ENCODE results near the gene NDUFV1.

Gene NDUFV1

GRCh38 chr11:67640758-67641337 is 34.1 kb downstream of the NDUFV1 start:
- DNase-seq (ENCODE audit: low read depth) = no peak

GRCh38 chr11:67641338-67642172 is 34.8 kb downstream of the NDUFV1 start:
- no peak for DNase-seq (ENCODE audit: low read depth)

GRCh38 chr11:67642173-67643120 is 35.7 kb downstream of the NDUFV1 start:
- DNase-seq (ENCODE audit: low read depth) = no peak

- DNase-seq (ENCODE audit: low read depth) = no peak
Observed at GRCh38 chr11:67644042-67644441, 37.3 kb downstream of the NDUFV1 start.

GRCh38 chr11:67644472-67645418 is 38.0 kb downstream of the NDUFV1 start:
- no peak for DNase-seq (ENCODE audit: low read depth)

GRCh38 chr11:67645521-67646461 is 39.1 kb downstream of the NDUFV1 start:
- DNase-seq (ENCODE audit: low read depth) = no peak

- DNase-seq (ENCODE audit: low read depth) = no peak
Observed at GRCh38 chr11:67646535-67647336, 40.0 kb downstream of the NDUFV1 start.

- DNase-seq (ENCODE audit: low read depth) = no peak
Observed at GRCh38 chr11:67647471-67647870, 40.7 kb downstream of the NDUFV1 start.

GRCh38 chr11:67648140-67648795 is 41.5 kb downstream of the NDUFV1 start:
- DNase-seq (ENCODE audit: low read depth) = no peak

- DNase-seq (ENCODE audit: low read depth) = no peak
Observed at GRCh38 chr11:67648796-67649613, 42.3 kb downstream of the NDUFV1 start.

- DNase-seq (ENCODE audit: low read depth) = no peak
Observed at GRCh38 chr11:67649634-67650510, 43.1 kb downstream of the NDUFV1 start.

- DNase-seq (ENCODE audit: low read depth) = no peak
Observed at GRCh38 chr11:67651976-67652781, 45.4 kb downstream of the NDUFV1 start.

- DNase-seq (ENCODE audit: low read depth) = no peak
Observed at GRCh38 chr11:67652965-67653845, 46.5 kb downstream of the NDUFV1 start.

- DNase-seq (ENCODE audit: low read depth) = no peak
Observed at GRCh38 chr11:67654225-67654624, 47.5 kb downstream of the NDUFV1 start.

Measured in activated T-helper 9 cell treated with anti-CD3 and anti-CD28 coated beads, Interleukin-2, amount 50 U/mL, for 16 hours (primary cell).